H1 (cell line): ENCODE results near the gene AKAP7. TPM values are rescaled to one million over a fixed set of nuclear protein-coding genes. Genes with fewer than 3 reads are reported as not detected.

ENCODE experiments used
- CTCF ChIA-PET: fragments of 300-600 bp; sonication (Branson Sonifier 250); formaldehyde crosslinking; loops from one replicate; lab custom pipeline; 2021; ENCODE audit not compliant: partially characterized antibody; lab: Charles Lee
- POLR2A ChIA-PET: fragments of 300-600 bp; sonication (Branson Sonifier 250); formaldehyde crosslinking; loops from one replicate; lab custom pipeline; 2021; ENCODE audit warnings: inconsistent platforms; ENCODE audit not compliant: partially characterized antibody; lab: Charles Lee
- DNase-seq, 2 experiments: peaks; one replicate each; pipeline versions ENCODE4 v3.0.0 to v3.0.0-alpha.2; 2010 to 2022; ENCODE audit warnings: low spot score in 2 of 2, low read depth in 1 of 2, mixed read lengths in 1 of 2
- FAIRE-seq: peaks from 2 replicates; lab custom pipeline; 2011; peaks lifted over from hg19 to GRCh38; lab: Jason Lieb, UNC
- H2AFZ ChIP-seq: 2 replicates; pipeline ENCODE4 v1.8.1; 2012; ENCODE audit warnings: low read length, inconsistent platforms
- H2AK5ac ChIP-seq: 2 replicates; pipeline ENCODE4 v1.6.1; 2013; ENCODE audit warnings: low read depth, low read length
- H2BK120ac ChIP-seq: replicated peaks from 2 replicates; pipeline ENCODE3; 2013; ENCODE audit warnings: low read depth, low read length, inconsistent platforms
- H2BK12ac ChIP-seq: 2 replicates; pipeline ENCODE4 v1.6.1; 2013; ENCODE audit warnings: low read depth, low read length
- H2BK15ac ChIP-seq: 2 replicates; pipeline ENCODE4 v1.6.1; 2013; ENCODE audit warnings: low read length
- H2BK20ac ChIP-seq: 2 replicates; pipeline ENCODE4 v1.6.1; 2013; ENCODE audit warnings: low read length
- H2BK5ac ChIP-seq: 2 replicates; pipeline ENCODE4 v1.6.1; 2013; ENCODE audit warnings: low read depth, low read length
- H3K14ac ChIP-seq: 2 replicates; pipeline ENCODE4 v1.6.1; 2013; ENCODE audit warnings: inconsistent platforms; ENCODE audit not compliant: insufficient read length
- H3K18ac ChIP-seq: 2 replicates; pipeline ENCODE4 v1.6.1; 2013; ENCODE audit warnings: low read length; ENCODE audit errors: extremely low read depth
- H3K23ac ChIP-seq: 2 replicates; pipeline ENCODE4 v1.6.1; 2013; ENCODE audit warnings: inconsistent platforms; ENCODE audit not compliant: insufficient read length
- H3K23me2 ChIP-seq: 2 replicates; pipeline ENCODE4 v1.6.1; 2013; ENCODE audit warnings: low read depth, low read length
- H3K27ac ChIP-seq: 2 replicates; pipeline ENCODE4 v1.6.1; 2011; ENCODE audit warnings: low read depth, low read length, inconsistent platforms
- H3K27me3 ChIP-seq, 4 experiments: replicated peaks in 1 of 4; 1 replicate in 1 of 4; 2 replicates in 3 of 4; pipeline versions ENCODE4 v1.6.1 to v1.8.1; 2011 to 2013; ENCODE audit warnings: low read length in 3 of 4, mild to moderate bottlenecking in 3 of 4, inconsistent platforms in 2 of 4, mixed read lengths in 2 of 4, moderate library complexity in 1 of 4; ENCODE audit not compliant: control insufficient read depth in 3 of 4, insufficient read depth in 3 of 4; ENCODE audit errors: extremely low read depth in 1 of 4
- H3K36me3 ChIP-seq, 4 experiments: 2 replicates each; pipeline versions ENCODE4 v1.6.1 to v1.8.1; 2011 to 2013; ENCODE audit warnings: mild to moderate bottlenecking in 4 of 4, low read length in 3 of 4, moderate library complexity in 2 of 4, control low read depth in 1 of 4, inconsistent platforms in 1 of 4; ENCODE audit not compliant: insufficient read depth in 4 of 4, control insufficient read depth in 2 of 4
- H3K4ac ChIP-seq: replicated peaks from 2 replicates; pipeline ENCODE3; 2013; ENCODE audit warnings: low read length, low read depth, mixed read lengths, inconsistent platforms; ENCODE audit not compliant: insufficient read length
- H3K4me1 ChIP-seq, 4 experiments: replicated peaks in 1 of 4; 1 replicate in 1 of 4; 2 replicates in 3 of 4; pipeline versions ENCODE4 v1.6.1 to v1.8.1; 2011 to 2013; ENCODE audit warnings: low read length in 3 of 4, inconsistent platforms in 2 of 4, mixed read lengths in 1 of 4; ENCODE audit not compliant: insufficient read depth in 4 of 4, control insufficient read depth in 3 of 4
- H3K4me2 ChIP-seq, 2 experiments: 2 replicates each; pipeline versions ENCODE4 v1.6.1 to v1.8.1; 2011 to 2013; ENCODE audit warnings: low read depth in 2 of 2, low read length in 2 of 2, control low read depth in 1 of 2, inconsistent platforms in 1 of 2, mild to moderate bottlenecking in 1 of 2; ENCODE audit not compliant: insufficient read depth in 1 of 2
- H3K4me3 ChIP-seq, 4 experiments: fragments of 200-600, 300-600 bp in 1 of 4; sonication (generic), shearing (Covaris generic), sonication (Bioruptor Twin) in 1 of 4; 2 replicates each; pipeline versions ENCODE4 v1.5.1 to v1.8.1; 2011 to 2016; ENCODE audit warnings: low read length in 4 of 4, low read depth in 3 of 4, control low read depth in 2 of 4, inconsistent platforms in 2 of 4, mild to moderate bottlenecking in 2 of 4, mixed read lengths in 1 of 4, moderate library complexity in 1 of 4; ENCODE audit not compliant: insufficient read depth in 2 of 4; ENCODE audit errors: extremely low read depth in 1 of 4
- H3K56ac ChIP-seq: replicated peaks from 2 replicates; pipeline ENCODE3; 2013; ENCODE audit warnings: low read depth, mild to moderate bottlenecking, mixed read lengths, low read length, inconsistent platforms; ENCODE audit not compliant: insufficient read length
- H3K79me1 ChIP-seq: 2 replicates; pipeline ENCODE4 v1.6.1; 2013; ENCODE audit warnings: low read depth, low read length, control low read depth
- H3K79me2 ChIP-seq, 2 experiments: 2 replicates each; pipeline versions ENCODE4 v1.6.1 to v1.8.1; 2012 to 2013; ENCODE audit warnings: low read length in 2 of 2, mild to moderate bottlenecking in 2 of 2, inconsistent platforms in 1 of 2; ENCODE audit not compliant: insufficient read depth in 2 of 2, control insufficient read depth in 1 of 2
- H3K9ac ChIP-seq, 4 experiments: replicated peaks in 1 of 4; 1 replicate in 1 of 4; 2 replicates in 3 of 4; pipeline versions ENCODE4 v1.6.1 to v1.8.1; 2011 to 2013; ENCODE audit warnings: low read depth in 3 of 4, low read length in 3 of 4, control low read depth in 2 of 4, mild to moderate bottlenecking in 2 of 4, moderate library complexity in 2 of 4, inconsistent platforms in 1 of 4; ENCODE audit errors: extremely low read depth in 1 of 4
- H3K9me3 ChIP-seq, 2 experiments: 2 replicates each; pipeline versions ENCODE4 v1.6.1 to v1.8.1; 2012 to 2013; ENCODE audit warnings: mild to moderate bottlenecking in 2 of 2, moderate library complexity in 2 of 2, control low read depth in 1 of 2, inconsistent platforms in 1 of 2, low read depth in 1 of 2, low read length in 1 of 2, mixed read lengths in 1 of 2; ENCODE audit not compliant: insufficient read depth in 2 of 2
- H4K20me1 ChIP-seq, 2 experiments: replicated peaks in 1 of 2; 2 replicates each; pipeline versions ENCODE3 to v1.8.1; 2011 to 2013; ENCODE audit warnings: inconsistent platforms in 2 of 2, low read length in 2 of 2, mild to moderate bottlenecking in 1 of 2; ENCODE audit not compliant: insufficient read depth in 2 of 2, control insufficient read depth in 1 of 2
- H4K5ac ChIP-seq: 2 replicates; pipeline ENCODE4 v1.6.1; 2013; ENCODE audit warnings: low read length, low read depth, mixed read lengths, inconsistent platforms; ENCODE audit not compliant: insufficient read length
- H4K8ac ChIP-seq: 2 replicates; pipeline ENCODE4 v1.8.0; 2013; ENCODE audit warnings: mild to moderate bottlenecking, moderate library complexity, low read length, inconsistent platforms; ENCODE audit not compliant: insufficient read depth; ENCODE audit errors: extremely low read depth
- H4K91ac ChIP-seq: replicated peaks from 2 replicates; pipeline ENCODE3; 2013; ENCODE audit warnings: low read length, mixed read lengths, inconsistent platforms; ENCODE audit not compliant: insufficient read length
- NANOG ChIP-seq: IDR thresholded peaks from 2 replicates; pipeline ENCODE4 v1.6.1; 2011; ENCODE audit warnings: low read length, low read depth, mild to moderate bottlenecking, inconsistent platforms; ENCODE audit not compliant: insufficient read depth, poor library complexity, severe bottlenecking
- SUZ12 ChIP-seq: fragments of 200-600 bp; sonication (generic); IDR thresholded peaks from 2 replicates; pipeline ENCODE4 v1.6.1; 2012; ENCODE audit warnings: mild to moderate bottlenecking, inconsistent platforms, low read length, moderate library complexity, mixed read lengths
- WGBS, 2 experiments: shearing (Covaris generic) in 1 of 2; methylation state at CpG; one replicate each; pipeline versions ENCODE4 v1.1.6 to v1.1.7; 2013 to 2015; ENCODE audit warnings: low lambda C conversion rate in 2 of 2, mixed read lengths in 2 of 2, inconsistent platforms in 1 of 2, low coverage in 1 of 2, missing lambda C conversion rate in 1 of 2; ENCODE audit not compliant: insufficient replicate concordance in 2 of 2, insufficient coverage in 1 of 2, insufficient read length in 1 of 2; ENCODE audit errors: extremely low coverage in 1 of 2, missing lambda C conversion rate in 1 of 2; 5-methylcytosine and 5-hydroxymethylcytosine counted together
- polyA plus RNA-seq, 7 experiments: library from polyadenylated mRNA; depleted of rRNA in 3 of 7; stranded (reverse) in 5 of 7; unstranded in 2 of 7; fragments of >200 nt in 5 of 7; fragments of 200-250 nt in 2 of 7; gene quantifications; 1 replicate in 5 of 7; 2 replicates in 1 of 7; 4 replicates in 1 of 7; pipeline versions ENCODE4 v1.2.1 to v1.2.3, GENCODE V29; 2011 to 2013; ENCODE audit warnings: missing spikeins in 2 of 7, mixed read lengths in 2 of 7
- total RNA-seq: library from RNA; stranded (reverse); fragmentation: NEBNext Ultra II Directional; extraction: Animal tissue kit (Norgen Biotek cat#: 25700); gene quantifications from 2 replicates; pipeline ENCODE4 v1.2.1, GENCODE V29; 2021

AKAP7 gene
- total and polyA plus RNA-seq, 2 of the 8 experiments (the other 6 are each of a cell fraction or from before 2014, with no cell fraction given): 4.7 to 16.9 TPM

DNA sequence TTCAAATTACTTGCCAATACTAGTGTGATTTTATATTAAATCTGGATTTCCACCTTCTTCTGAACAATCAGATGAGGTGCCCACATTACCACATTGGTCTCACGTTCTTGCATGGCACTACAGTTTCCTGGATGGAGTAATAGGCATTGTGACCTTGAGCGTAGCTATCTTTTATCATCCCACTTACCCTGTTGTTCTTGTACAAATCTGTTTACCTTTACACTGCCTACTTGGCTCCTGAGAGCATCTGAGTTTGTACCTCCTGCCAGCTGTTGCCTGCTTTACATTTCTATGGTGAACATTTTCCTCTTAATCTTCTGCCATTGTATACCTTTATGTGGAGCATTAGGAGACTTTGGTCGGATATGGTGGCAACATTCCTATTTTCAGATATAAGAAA, 90.7 kb downstream of the AKAP7 start:
- no peak overlapping the region for H3K56ac ChIP-seq
- POLR2A ChIA-PET: no interaction called here
- no peak overlapping the region for H2BK12ac ChIP-seq
- H3K9me3 ChIP-seq: no peaks in the 10 kb centered on the region
- CTCF ChIA-PET: interaction anchor here (1.0 to 1.6 kb wide), 2 partner anchors 65 to 78 kb away, joined by 3 to 5 read pairs; no protein-coding TSS in a partner anchor
- H3K27me3 ChIP-seq: no peaks in the 10 kb centered on the region
- H2BK120ac ChIP-seq: no peak overlapping the region
- no peak overlapping the region for H2AFZ ChIP-seq
- no peak overlapping the region for H3K14ac ChIP-seq
- no peak overlapping the region for H4K8ac ChIP-seq
- H3K4me1 ChIP-seq: peaks cover 0 to 8% (median 2%) of the 10 kb centered on the region in 4 experiments; a peak in 2 of 7 replicates
- H3K79me2 ChIP-seq: no peaks in the 10 kb centered on the region
- 61% methylated on average over 3 of the region's 3 CpGs; no CpG with 5 or more reads in 1 of the 2 experiments for WGBS, 2 experiments
- no peak overlapping the region for H3K18ac ChIP-seq
- no peak overlapping the region for H4K91ac ChIP-seq
- H2BK20ac ChIP-seq: no peak overlapping the region
- H3K4ac ChIP-seq: no peak overlapping the region
- TF ChIP-seq SUZ12 (no peak), NANOG (peak; percentile 68)
- H2BK5ac ChIP-seq: no peak overlapping the region
- no peaks in the 10 kb centered on the region for H3K79me1 ChIP-seq
- no peak overlapping the region for H3K23ac ChIP-seq
- no peak overlapping the region for H3K4me3 ChIP-seq
- H3K27ac ChIP-seq: no peak overlapping the region
- FAIRE-seq (no peak), DNase-seq (no peak)
- no peaks in the 10 kb centered on the region for H4K20me1 ChIP-seq
- no peak overlapping the region for H3K9ac ChIP-seq
- H2BK15ac ChIP-seq: no peak overlapping the region
- H2AK5ac ChIP-seq: no peak overlapping the region
- no peak overlapping the region for H4K5ac ChIP-seq
- no peak overlapping the region for H3K4me2 ChIP-seq
- no peaks in the 10 kb centered on the region; a peak in 1 of 8 replicates for H3K36me3 ChIP-seq
- no peaks in the 10 kb centered on the region for H3K23me2 ChIP-seq
